HG03039 (cell line): ENCODE measurements around the gene GREB1.

Experiments
- ATAC-seq: cut with Tn5 transposase; IDR thresholded peaks from one replicate; pipeline ENCODE4 v1.9.1; 2021; ENCODE audit warnings: mild to moderate bottlenecking, moderate library complexity; ENCODE audit not compliant: unreplicated experiment

GREB1 gene

GRCh38 chr2:11577101-11577883, 43.4 kb downstream of the GREB1 start:
- ATAC-seq, result no peak

- no peak for ATAC-seq
These were observed 44.5 kb downstream of the GREB1 start for GRCh38 chr2:11578081-11578948.

GRCh38 chr2:11578986-11579774, 45.3 kb downstream of the GREB1 start:
- ATAC-seq, result no peak

- no peak for ATAC-seq
These were observed 46.2 kb downstream of the GREB1 start for GRCh38 chr2:11579867-11580659.

- no peak for ATAC-seq
These were observed 46.9 kb downstream of the GREB1 start for GRCh38 chr2:11580697-11581096.

GRCh38 chr2:11581124-11581796, 47.4 kb downstream of the GREB1 start:
- no peak for ATAC-seq

GRCh38 chr2:11581797-11582611, 48.2 kb downstream of the GREB1 start:
- ATAC-seq, result no peak

GRCh38 chr2:11582612-11582861, 48.7 kb downstream of the GREB1 start:
- ATAC-seq, result no peak

- no peak for ATAC-seq
These were observed 49.3 kb downstream of the GREB1 start for GRCh38 chr2:11582862-11583752.

- ATAC-seq, result peak; percentile 64
These were observed 50.1 kb downstream of the GREB1 start for GRCh38 chr2:11583840-11584524.

- no peak for ATAC-seq
These were observed 50.7 kb downstream of the GREB1 start for GRCh38 chr2:11584525-11585056.

- ATAC-seq, result no peak
These were observed 51.2 kb downstream of the GREB1 start for GRCh38 chr2:11585071-11585470.

GRCh38 chr2:11588228-11589110, 54.6 kb downstream of the GREB1 start:
- ATAC-seq, result no peak

- ATAC-seq, result no peak
These were observed 55.6 kb downstream of the GREB1 start for GRCh38 chr2:11589316-11589940.

- ATAC-seq, result no peak
These were observed 56.3 kb downstream of the GREB1 start for GRCh38 chr2:11590193-11590592.

- no peak for ATAC-seq
These were observed 57.2 kb downstream of the GREB1 start for GRCh38 chr2:11591091-11591490.
